GM12878 (cell line): ENCODE measurements around the gene MAPK8IP3.

Experiments used
- CTCF ChIP-seq, 3 experiments: IDR thresholded peaks in 2 of 3; conservative IDR thresholded peaks in 1 of 3; 2 replicates each; pipeline ENCODE4 v1.5.1; 2011; ENCODE audit warnings: low read depth in 3 of 3, low read length in 3 of 3, mild to moderate bottlenecking in 3 of 3, control low read depth in 2 of 3, moderate library complexity in 2 of 3, inconsistent platforms in 1 of 3, mixed read lengths in 1 of 3; ENCODE audit not compliant: control insufficient read depth in 2 of 3, insufficient read depth in 1 of 3; ENCODE audit errors: extremely low read depth in 1 of 3
- POLR2A ChIP-seq: IDR thresholded peaks from 2 replicates; pipeline ENCODE4 v1.6.1; 2011; ENCODE audit warnings: low read depth, mild to moderate bottlenecking, low read length
- POLR2AphosphoS5 ChIP-seq: IDR thresholded peaks from 2 replicates; pipeline ENCODE4 v1.6.1; 2011; ENCODE audit warnings: mild to moderate bottlenecking, low read length, inconsistent platforms
- PRDM15 ChIP-seq: fragments of 450-650 bp; formaldehyde crosslinking; IDR thresholded peaks from 2 replicates; pipeline ENCODE4 v1.4.0; 2020; ENCODE audit warnings: mild to moderate bottlenecking, moderate library complexity
- RBBP5 ChIP-seq: fragments of 200-600 bp; sonication (generic); conservative IDR thresholded peaks from 2 replicates; pipeline ENCODE4 v1.6.1; 2016
- TAF1 ChIP-seq: IDR thresholded peaks from 2 replicates; pipeline ENCODE4 v1.6.1; 2011; ENCODE audit warnings: mild to moderate bottlenecking, low read depth, low read length, borderline replicate concordance

- TF ChIP-seq RBBP5 (no peak), POLR2A (no peak), PRDM15 (CRISPR knock-in tag) (no peak), POLR2AphosphoS5 (no peak), TAF1 (no peak), CTCF (IDR thresholded peaks at IDR 0.05 in 2 of 3, conservative IDR thresholded peaks at IDR 0.05 in 1 of 3; ENCODE audit: control insufficient read depth in 2 of 3, extremely low read depth in 1 of 3, insufficient read depth in 1 of 3, low read depth in 3 of 3, low read length in 3 of 3) (no peak)
Observed at GRCh38 chr16:1676661-1677060, 29.3 kb upstream of the MAPK8IP3 start.
